WTC11 (cell line): ENCODE results near the gene TYROBP. TPM values are rescaled to one million over a fixed set of nuclear protein-coding genes. Genes with fewer than 3 reads are reported as not detected.

ENCODE experiments used
- ATAC-seq: fragments of 200-7000 bp; cut with Tn5 transposase; 2 replicates; pipeline ENCODE4 v1.10.0; 2021; ENCODE audit warnings: mild to moderate bottlenecking, moderate library complexity
- CTCF ChIA-PET: fragments of 300-600 bp; sonication (Branson Sonifier 250); formaldehyde crosslinking; loops from one replicate; lab custom pipeline; 2021; ENCODE audit warnings: antibody characterized with exemption; lab: Charles Lee
- POLR2A ChIA-PET: fragments of 350-600 bp; sonication (Branson Sonifier 250); formaldehyde crosslinking; loops from one replicate; lab custom pipeline; 2021; ENCODE audit warnings: antibody characterized with exemption; lab: Charles Lee
- DNase-seq: peaks from one replicate; pipeline ENCODE4 v3.0.0; 2021; ENCODE audit warnings: low spot score
- H3K27ac Mint-ChIP-seq: 2 replicates; pipeline ENCODE4 v1.8.0; 2021; ENCODE audit warnings: mixed read lengths
- H3K27me3 Mint-ChIP-seq: 2 replicates; pipeline ENCODE4 v1.8.0; 2021; ENCODE audit warnings: low read depth, mild to moderate bottlenecking, moderate library complexity, mixed read lengths
- H3K36me3 Mint-ChIP-seq: 2 replicates; pipeline ENCODE4 v1.8.0; 2021; ENCODE audit warnings: mixed read lengths
- H3K4me1 Mint-ChIP-seq: 2 replicates; pipeline ENCODE4 v1.8.0; 2022; ENCODE audit warnings: mixed read lengths
- H3K4me3 Mint-ChIP-seq: 2 replicates; pipeline ENCODE4 v1.8.0; 2021; ENCODE audit warnings: mild to moderate bottlenecking, moderate library complexity, mixed read lengths
- H3K9me3 Mint-ChIP-seq: 2 replicates; pipeline ENCODE4 v1.8.0; 2021; ENCODE audit warnings: mixed read lengths
- ATF6 ChIP-seq: sonication (generic); formaldehyde crosslinking; IDR thresholded peaks from 2 replicates; pipeline ENCODE4 v1.8.1; 2023; ENCODE audit warnings: mild to moderate bottlenecking, missing genetic modification reagents
- E2F5 ChIP-seq: sonication (generic); formaldehyde crosslinking; IDR thresholded peaks from 2 replicates; pipeline ENCODE4 v1.8.1; 2022; ENCODE audit warnings: mild to moderate bottlenecking, moderate library complexity, missing genetic modification reagents
- ELF4 ChIP-seq: sonication (generic); formaldehyde crosslinking; IDR thresholded peaks from 2 replicates; pipeline ENCODE4 v1.8.1; 2022; ENCODE audit warnings: low read depth, mild to moderate bottlenecking, moderate library complexity, missing genetic modification reagents
- ETV6 ChIP-seq: sonication (generic); formaldehyde crosslinking; IDR thresholded peaks from 2 replicates; pipeline ENCODE4 v1.8.1; 2022; ENCODE audit warnings: mild to moderate bottlenecking, missing genetic modification reagents
- FOXK1 ChIP-seq: sonication (generic); formaldehyde crosslinking; IDR thresholded peaks from 2 replicates; pipeline ENCODE4 v1.8.0; 2022; ENCODE audit warnings: mild to moderate bottlenecking, moderate library complexity, missing genetic modification reagents
- HMGA2 ChIP-seq: fragments of 250-450 bp; sonication (Bioruptor Pico); IDR thresholded peaks from 2 replicates; pipeline ENCODE4 v1.4.0; 2021; ENCODE audit warnings: mild to moderate bottlenecking, moderate library complexity
- MAX ChIP-seq: sonication (generic); formaldehyde crosslinking; IDR thresholded peaks from 2 replicates; pipeline ENCODE4 v1.8.0; 2022; ENCODE audit warnings: mild to moderate bottlenecking, missing genetic modification reagents
- PRDM15 ChIP-seq: sonication (generic); formaldehyde crosslinking; IDR thresholded peaks from 2 replicates; pipeline ENCODE4 v1.8.0; 2022; ENCODE audit warnings: missing genetic modification reagents
- SP1 ChIP-seq: sonication (generic); formaldehyde crosslinking; conservative IDR thresholded peaks from 2 replicates; pipeline ENCODE4 v1.8.1; 2022; ENCODE audit warnings: missing genetic modification reagents
- USF1 ChIP-seq: sonication (generic); formaldehyde crosslinking; IDR thresholded peaks from 2 replicates; pipeline ENCODE4 v1.8.0; 2022; ENCODE audit warnings: mild to moderate bottlenecking, missing genetic modification reagents
- USF2 ChIP-seq: sonication (generic); formaldehyde crosslinking; IDR thresholded peaks from 2 replicates; pipeline ENCODE4 v1.8.1; 2023; ENCODE audit warnings: mild to moderate bottlenecking, missing genetic modification reagents, moderate library complexity
- ZBTB21 ChIP-seq: sonication (generic); formaldehyde crosslinking; IDR thresholded peaks from 2 replicates; pipeline ENCODE4 v1.8.1; 2023; ENCODE audit warnings: mild to moderate bottlenecking, missing genetic modification reagents, borderline replicate concordance
- ZNF416 ChIP-seq: fragments of 250-450 bp; sonication (Bioruptor Pico); IDR thresholded peaks from 2 replicates; pipeline ENCODE4 v1.9.0; 2021; ENCODE audit warnings: mild to moderate bottlenecking, inconsistent platforms
- total RNA-seq: library from RNA; stranded (reverse); gene quantifications from 3 replicates; pipeline ENCODE4 v1.2.3, GENCODE V29; 2021
- TF ChIP-seq, protein P1 (sequence below): sonication (generic); formaldehyde crosslinking; IDR thresholded peaks from 2 replicates; pipeline ENCODE4 v1.8.0; 2023; ENCODE audit warnings: missing genetic modification reagents, mild to moderate bottlenecking, borderline replicate concordance
- TF ChIP-seq, protein P2 (sequence below): sonication (generic); formaldehyde crosslinking; IDR thresholded peaks from 2 replicates; pipeline ENCODE4 v1.8.1; 2023; ENCODE audit warnings: mild to moderate bottlenecking, missing genetic modification reagents

Gene TYROBP
- total RNA-seq, 1 experiment from 2014 or later, result 0.46 TPM

- Mint-ChIP-seq H3K4me3 (peak overlapping the region; percentile 83), H3K9me3 (no peaks in the 10 kb centered on the region), H3K27ac (no peak overlapping the region), H3K27me3 (peaks cover 95% of the 10 kb centered on the region), H3K36me3 (no peaks in the 10 kb centered on the region)
- CTCF ChIA-PET, result interaction anchor here (0.5 to 3.2 kb wide), 22 partner anchors 8 to 267 kb away, joined by 3 to 36 read pairs (median 4); partner anchors contain the start of genes APLP1, LIN37, PSENEN and U2AF1L4
- peak; percentile 91 for ATAC-seq
- TF ChIP-seq HMGA2 (CRISPR knock-in tag) (no peak), USF1 (CRISPR knock-in tag) (peak; percentile 72; the same call in 1 of the 2 replicates), ETV6 (CRISPR knock-in tag) (0 out of 2 replicates have a peak, but pooled peaks have one; percentile 3), E2F5 (no peak), ZNF416 (CRISPR knock-in tag) (no peak), USF2 (CRISPR knock-in tag) (peak; percentile 63), PRDM15 (CRISPR knock-in tag) (peak; percentile 58; the same call in 1 of the 2 replicates), ELF4 (CRISPR knock-in tag) (no peak), MAX (CRISPR knock-in tag) (0 out of 2 replicates have a peak, but pooled peaks have one; percentile 13), ZBTB21 (CRISPR knock-in tag) (no peak), SP1 (CRISPR knock-in tag) (peak; percentile 48; the same call in 1 of the 2 replicates), FOXK1 (CRISPR knock-in tag) (0 out of 2 replicates have a peak, but pooled peaks have one; percentile 14), ATF6 (CRISPR knock-in tag) (no peak)
- TF ChIP-seq, protein P1, sequence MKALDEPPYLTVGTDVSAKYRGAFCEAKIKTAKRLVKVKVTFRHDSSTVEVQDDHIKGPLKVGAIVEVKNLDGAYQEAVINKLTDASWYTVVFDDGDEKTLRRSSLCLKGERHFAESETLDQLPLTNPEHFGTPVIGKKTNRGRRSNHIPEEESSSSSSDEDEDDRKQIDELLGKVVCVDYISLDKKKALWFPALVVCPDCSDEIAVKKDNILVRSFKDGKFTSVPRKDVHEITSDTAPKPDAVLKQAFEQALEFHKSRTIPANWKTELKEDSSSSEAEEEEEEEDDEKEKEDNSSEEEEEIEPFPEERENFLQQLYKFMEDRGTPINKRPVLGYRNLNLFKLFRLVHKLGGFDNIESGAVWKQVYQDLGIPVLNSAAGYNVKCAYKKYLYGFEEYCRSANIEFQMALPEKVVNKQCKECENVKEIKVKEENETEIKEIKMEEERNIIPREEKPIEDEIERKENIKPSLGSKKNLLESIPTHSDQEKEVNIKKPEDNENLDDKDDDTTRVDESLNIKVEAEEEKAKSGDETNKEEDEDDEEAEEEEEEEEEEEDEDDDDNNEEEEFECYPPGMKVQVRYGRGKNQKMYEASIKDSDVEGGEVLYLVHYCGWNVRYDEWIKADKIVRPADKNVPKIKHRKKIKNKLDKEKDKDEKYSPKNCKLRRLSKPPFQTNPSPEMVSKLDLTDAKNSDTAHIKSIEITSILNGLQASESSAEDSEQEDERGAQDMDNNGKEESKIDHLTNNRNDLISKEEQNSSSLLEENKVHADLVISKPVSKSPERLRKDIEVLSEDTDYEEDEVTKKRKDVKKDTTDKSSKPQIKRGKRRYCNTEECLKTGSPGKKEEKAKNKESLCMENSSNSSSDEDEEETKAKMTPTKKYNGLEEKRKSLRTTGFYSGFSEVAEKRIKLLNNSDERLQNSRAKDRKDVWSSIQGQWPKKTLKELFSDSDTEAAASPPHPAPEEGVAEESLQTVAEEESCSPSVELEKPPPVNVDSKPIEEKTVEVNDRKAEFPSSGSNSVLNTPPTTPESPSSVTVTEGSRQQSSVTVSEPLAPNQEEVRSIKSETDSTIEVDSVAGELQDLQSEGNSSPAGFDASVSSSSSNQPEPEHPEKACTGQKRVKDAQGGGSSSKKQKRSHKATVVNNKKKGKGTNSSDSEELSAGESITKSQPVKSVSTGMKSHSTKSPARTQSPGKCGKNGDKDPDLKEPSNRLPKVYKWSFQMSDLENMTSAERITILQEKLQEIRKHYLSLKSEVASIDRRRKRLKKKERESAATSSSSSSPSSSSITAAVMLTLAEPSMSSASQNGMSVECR (CRISPR knock-in tag), result peak; percentile 68; the same call in 1 of the 2 replicates
- TF ChIP-seq, protein P2, sequence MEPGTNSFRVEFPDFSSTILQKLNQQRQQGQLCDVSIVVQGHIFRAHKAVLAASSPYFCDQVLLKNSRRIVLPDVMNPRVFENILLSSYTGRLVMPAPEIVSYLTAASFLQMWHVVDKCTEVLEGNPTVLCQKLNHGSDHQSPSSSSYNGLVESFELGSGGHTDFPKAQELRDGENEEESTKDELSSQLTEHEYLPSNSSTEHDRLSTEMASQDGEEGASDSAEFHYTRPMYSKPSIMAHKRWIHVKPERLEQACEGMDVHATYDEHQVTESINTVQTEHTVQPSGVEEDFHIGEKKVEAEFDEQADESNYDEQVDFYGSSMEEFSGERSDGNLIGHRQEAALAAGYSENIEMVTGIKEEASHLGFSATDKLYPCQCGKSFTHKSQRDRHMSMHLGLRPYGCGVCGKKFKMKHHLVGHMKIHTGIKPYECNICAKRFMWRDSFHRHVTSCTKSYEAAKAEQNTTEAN (CRISPR knock-in tag), result no peak
- TF ChIP-seq, all 79 proteins: peak for 8
- peaks cover 15% of the 10 kb centered on the region for H3K4me1 Mint-ChIP-seq
- POLR2A ChIA-PET, result interaction anchor here (1.0 to 1.2 kb wide), 2 partner anchors 9 to 19 kb away, joined by 4 to 12 read pairs; no protein-coding TSS in a partner anchor
- DNase-seq, result peak; percentile 92
Observed at GRCh38 chr19:35860818-35861639, 47.1 kb downstream of the TYROBP start.
